KOPT-K1 (cell line): ENCODE measurements around the gene PRKG1.
"Not testable (repeated sequence)": the region's sequence is repeated elsewhere in the genome, so short reads cannot be mapped to it uniquely, and the experiment has no call there.

ENCODE experiments used
- H3K27ac ChIP-seq: fragments of 200-600 bp; sonication (generic); 2 replicates; pipeline ENCODE4 v1.5.1; 2016; ENCODE audit warnings: antibody characterized with exemption, mild to moderate bottlenecking, low read depth, low read length; ENCODE audit not compliant: poor library complexity, severe bottlenecking
- H3K36me3 ChIP-seq: fragments of 200-600 bp; sonication (generic); 2 replicates; pipeline ENCODE4 v1.5.1; 2017; ENCODE audit warnings: antibody characterized with exemption, mild to moderate bottlenecking, low read length, moderate library complexity; ENCODE audit not compliant: insufficient read depth
- H3K9me3 ChIP-seq: fragments of 200-600 bp; sonication (generic); 2 replicates; pipeline ENCODE4 v1.5.1; 2017; ENCODE audit warnings: antibody characterized with exemption, low read length, mild to moderate bottlenecking; ENCODE audit not compliant: insufficient read depth, poor library complexity, severe bottlenecking

Gene PRKG1

DNA sequence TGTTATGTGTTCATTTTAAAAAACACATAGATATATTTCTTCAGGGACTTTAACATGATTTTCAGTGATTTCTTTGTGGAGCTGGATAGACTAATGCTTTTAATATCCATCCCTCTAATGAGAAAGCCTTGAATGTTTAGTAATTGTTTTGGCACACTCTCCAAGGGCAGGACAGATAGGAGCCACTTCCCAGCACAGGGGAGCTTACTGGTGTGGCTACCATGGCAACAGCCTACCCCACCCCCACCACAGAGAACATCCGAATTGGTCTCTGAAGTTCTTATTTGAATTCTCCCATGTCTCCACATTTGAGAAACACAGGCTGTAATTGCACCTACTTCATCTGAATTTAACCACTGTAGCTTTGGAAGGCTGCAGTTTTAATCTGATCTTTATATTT is 87.7 kb downstream of the PRKG1 start:
- Histone ChIP-seq H3K36me3 (no peaks in the 10 kb centered on the region), H3K9me3 (no peaks in the 10 kb centered on the region), H3K27ac (no peak overlapping the region)

DNA sequence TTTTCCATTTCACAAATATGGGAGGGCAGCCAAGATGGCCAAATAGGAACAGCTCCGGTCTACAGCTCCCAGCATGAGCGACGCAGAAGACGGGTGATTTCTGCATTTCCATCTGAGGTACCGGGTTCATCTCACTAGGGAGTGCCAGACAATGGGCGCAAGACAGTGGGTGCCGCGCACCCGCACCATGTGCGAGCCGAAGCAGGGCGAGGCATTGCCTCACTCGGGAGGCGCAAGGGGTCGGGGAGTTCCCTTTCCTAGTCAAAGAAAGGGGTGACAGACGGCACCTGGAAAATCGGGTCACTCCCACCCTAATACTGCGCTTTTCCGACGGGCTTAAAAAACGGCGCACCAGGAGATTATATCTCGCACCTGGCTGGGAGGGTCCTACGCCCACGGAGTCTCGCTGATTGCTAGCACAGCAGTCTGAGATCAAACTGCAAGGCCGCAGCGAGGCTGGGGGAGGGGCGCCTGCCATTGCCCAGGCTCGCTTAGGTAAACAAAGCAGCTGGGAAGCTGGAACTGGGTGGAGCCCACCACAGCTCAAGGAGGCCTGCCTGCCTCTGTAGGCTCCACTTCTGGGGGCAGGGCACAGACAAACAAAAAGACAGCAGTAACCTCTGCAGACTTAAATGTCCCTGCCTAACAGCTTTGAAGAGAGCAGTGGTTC is 89.2 kb downstream of the PRKG1 start:
- H3K9me3 ChIP-seq, H3K36me3 ChIP-seq, H3K27ac ChIP-seq: not testable (repeated sequence)

DNA sequence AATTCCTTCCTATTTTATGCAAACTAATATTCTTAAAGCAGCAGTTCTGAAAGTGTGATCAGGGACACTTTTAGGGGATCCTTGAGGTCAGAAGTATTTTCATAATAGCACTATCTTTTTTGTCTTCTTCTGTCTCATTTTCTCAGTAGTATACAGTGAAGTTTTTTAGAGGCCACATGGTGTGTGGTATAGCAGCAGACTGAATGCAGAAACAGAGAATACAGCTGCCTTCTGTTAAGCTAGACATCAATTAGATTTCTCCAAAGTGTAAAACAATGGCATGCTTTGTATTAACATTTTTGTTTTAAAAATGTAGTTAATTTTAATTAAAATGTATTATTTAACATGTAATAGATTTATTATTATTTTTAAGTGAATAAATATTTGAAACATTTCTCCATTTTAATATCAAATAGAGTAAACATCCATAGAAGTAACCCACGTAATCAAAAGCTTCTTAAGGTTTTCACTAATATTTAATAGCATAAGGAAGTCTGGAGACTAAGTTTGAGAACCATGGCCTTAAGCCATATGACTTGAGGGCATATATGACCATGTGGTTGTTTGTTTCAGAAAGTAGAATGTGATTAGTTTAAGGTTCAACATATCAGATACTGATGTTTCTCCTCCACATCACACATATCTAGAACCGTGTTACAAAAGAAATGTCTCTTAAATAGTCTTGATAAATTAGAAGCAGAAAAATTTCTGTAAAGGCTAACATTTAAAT is 94.0 kb downstream of the PRKG1 start:
- Histone ChIP-seq H3K27ac (no peak overlapping the region), H3K9me3 (no peaks in the 10 kb centered on the region), H3K36me3 (no peaks in the 10 kb centered on the region)

DNA sequence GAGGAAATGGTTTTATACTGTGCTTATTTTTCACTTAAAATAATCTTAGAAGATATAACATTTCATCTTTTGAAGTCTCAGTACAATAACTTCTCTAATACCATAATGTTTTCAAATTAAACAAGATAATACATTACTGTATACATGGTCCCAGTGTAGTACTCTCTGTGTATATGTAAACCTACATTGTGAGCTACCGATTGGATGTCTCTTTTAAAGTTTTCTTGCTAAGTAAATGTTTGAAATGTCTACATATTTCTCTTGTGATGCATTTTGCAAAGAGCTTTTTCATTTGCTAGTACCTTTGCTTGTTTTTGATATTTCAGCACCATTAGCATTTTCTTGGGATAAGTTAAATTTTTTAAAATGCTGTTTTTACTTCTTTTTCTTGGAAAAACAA is 94.8 kb downstream of the PRKG1 start:
- no peak overlapping the region for H3K27ac ChIP-seq
- H3K9me3 ChIP-seq: no peaks in the 10 kb centered on the region
- no peaks in the 10 kb centered on the region for H3K36me3 ChIP-seq

DNA sequence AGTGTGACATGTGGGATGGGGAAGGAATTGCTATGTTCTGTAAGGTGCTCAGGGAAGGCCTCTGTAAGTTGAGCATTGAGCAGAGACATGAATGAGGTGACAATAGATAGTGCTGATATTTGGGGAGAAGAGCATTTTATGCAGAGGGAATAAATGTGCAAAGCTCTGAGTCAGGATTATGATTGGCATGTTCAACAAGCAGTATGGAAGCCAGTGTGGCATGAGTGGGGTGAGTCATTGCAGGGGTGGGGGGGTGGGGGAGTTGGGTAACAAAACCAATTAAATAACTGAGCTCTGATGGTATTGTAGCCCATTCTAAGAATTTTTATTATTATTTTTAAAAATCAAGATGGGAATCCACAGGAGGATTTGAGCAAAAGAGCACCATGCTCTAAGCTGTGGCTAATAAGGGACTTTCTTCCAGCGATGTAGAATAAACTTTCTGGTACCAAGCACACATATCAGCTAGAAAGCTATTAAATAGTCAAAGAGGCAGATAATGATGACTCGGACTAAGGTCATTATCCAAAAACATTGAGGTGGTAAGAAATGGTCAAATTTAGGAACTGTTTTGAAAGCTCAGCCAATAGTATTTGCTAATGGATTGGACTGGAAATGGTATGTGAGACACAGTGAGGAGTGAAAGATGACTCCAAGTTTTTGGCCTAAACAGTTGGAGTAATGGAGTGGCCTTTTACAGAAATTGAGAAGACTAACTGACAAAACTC is 96.4 kb downstream of the PRKG1 start:
- Histone ChIP-seq H3K36me3 (no peaks in the 10 kb centered on the region), H3K27ac (no peak overlapping the region), H3K9me3 (no peaks in the 10 kb centered on the region)

DNA sequence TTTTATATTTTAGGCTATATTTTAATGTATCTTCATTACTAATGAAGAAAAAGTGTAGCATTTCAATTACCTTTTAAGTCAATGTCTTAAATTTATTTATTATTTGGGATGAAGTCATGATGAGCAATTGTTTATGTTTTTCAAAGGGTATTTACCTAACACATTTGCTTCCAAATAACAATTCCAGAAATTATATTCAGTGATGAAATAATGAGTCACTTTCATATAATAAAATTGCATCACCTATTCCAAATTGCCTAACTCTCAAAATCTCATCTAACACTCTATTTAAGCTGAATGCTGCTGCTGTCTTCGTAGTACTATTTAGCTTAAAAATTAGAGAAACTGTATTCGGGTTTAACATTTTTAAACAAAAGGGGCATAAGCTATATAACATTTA is 97.7 kb downstream of the PRKG1 start:
- Histone ChIP-seq H3K36me3 (no peaks in the 10 kb centered on the region), H3K27ac (no peak overlapping the region), H3K9me3 (no peaks in the 10 kb centered on the region)

DNA sequence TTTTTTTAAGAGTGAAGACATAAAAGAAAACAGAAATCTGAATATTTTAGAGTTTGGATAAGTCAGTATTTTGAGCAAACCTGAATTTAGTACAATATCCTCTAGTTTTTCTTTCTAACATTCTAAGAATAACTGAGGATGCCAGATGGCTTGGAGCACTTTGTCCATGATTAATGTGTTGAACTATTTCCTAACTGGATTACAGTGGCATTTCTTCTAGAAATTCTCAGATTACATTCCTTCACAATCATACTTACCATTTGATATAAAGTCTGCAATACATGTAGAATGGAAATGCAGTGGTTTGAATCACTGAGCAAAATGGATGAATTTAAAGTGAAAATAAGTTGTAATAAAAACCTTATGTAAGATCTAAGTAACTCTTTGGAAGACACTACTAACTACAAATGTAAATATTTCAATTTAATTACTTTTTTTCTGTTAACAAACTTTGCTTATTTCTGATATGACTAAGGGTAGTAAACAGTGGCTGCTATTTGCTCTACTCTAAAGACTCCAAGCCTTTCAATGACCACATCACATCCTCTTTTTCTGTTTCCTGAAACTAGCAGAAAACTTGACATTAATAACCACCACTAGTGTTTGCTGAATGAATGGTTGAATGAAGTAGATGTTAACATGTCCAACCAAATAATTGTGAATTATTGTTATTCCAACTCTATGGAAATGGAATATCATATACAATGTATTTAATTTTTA is 102.8 kb downstream of the PRKG1 start:
- H3K36me3 ChIP-seq: no peaks in the 10 kb centered on the region
- no peaks in the 10 kb centered on the region for H3K9me3 ChIP-seq
- no peak overlapping the region for H3K27ac ChIP-seq

DNA sequence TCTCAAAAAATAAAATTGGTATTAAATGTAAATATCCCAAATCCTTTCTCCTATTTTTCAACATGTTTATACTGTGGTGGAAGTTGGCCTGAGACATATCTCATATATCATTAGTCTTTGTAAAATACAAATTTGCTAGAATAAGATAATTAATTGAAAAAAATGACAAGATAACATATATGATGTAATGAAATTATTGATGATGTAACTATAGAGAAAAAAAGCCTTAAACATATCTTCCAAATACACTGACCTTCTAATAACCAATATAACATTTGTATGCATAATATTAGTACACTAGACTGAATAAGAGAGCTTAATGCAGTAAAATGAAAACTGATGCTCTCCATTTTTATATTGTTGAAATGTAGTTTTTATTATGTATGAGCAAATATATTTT is 104.3 kb downstream of the PRKG1 start:
- Histone ChIP-seq H3K36me3 (no peaks in the 10 kb centered on the region), H3K27ac (no peak overlapping the region), H3K9me3 (no peaks in the 10 kb centered on the region)

DNA sequence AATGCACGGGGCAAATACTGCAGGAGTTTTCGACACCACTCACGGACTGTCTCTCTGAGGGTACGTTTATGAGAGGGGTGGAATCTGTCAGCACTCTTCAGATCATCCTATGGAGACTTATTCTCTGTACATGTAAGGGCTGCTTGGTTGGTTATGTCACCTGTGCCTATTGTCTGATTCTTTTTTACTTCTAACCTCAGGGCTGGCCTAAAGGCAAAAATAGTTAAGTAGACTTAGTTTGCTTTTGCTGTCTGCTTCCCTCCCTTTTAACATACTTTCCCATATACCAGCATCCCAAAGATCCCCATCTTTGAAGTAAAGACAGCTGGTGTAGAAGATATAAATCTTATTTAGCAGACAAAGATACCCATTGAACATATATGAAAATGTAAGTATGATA is 105.9 kb downstream of the PRKG1 start:
- Histone ChIP-seq H3K9me3 (no peaks in the 10 kb centered on the region), H3K27ac (no peak overlapping the region), H3K36me3 (no peaks in the 10 kb centered on the region)

DNA sequence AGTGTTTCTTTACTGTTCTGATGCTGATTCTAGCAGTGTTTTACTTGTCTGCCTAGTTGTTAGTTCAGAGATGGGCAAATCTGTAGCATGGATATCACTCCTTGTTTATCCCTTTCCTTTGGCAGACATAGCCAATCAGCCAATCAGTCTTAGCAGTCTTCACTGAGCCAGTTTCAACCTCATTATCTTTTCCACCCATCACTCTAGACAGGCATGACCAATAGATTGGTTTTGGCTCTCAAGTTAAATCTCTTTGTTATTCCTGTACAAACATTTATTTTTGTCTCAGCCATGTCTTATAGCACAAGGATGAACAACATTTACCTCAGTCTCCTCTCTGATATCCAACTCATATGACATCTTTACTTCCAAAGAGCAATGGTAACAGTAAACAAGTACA is 109.5 kb downstream of the PRKG1 start:
- Histone ChIP-seq H3K27ac (no peak overlapping the region), H3K36me3 (no peaks in the 10 kb centered on the region), H3K9me3 (no peaks in the 10 kb centered on the region)

DNA sequence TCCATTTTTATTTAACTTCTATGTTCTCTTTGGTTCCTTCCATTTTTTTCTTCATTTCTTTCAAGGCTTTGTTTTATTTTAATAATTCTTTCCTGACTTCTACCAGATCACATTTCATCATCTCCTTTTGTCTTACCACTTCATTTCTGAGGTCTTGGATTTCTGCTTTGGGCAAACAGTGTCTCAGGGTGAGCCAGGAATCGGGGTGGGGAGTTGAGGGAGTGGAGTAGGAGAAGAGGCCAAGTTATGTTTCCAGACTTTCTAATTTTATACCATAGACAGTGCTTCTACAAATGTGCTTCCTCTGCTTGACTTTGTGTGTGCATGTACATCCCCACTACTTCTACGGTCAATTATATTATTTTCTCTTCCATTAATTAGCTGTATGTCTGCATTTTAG is 112.1 kb downstream of the PRKG1 start:
- Histone ChIP-seq H3K9me3 (no peaks in the 10 kb centered on the region), H3K36me3 (no peaks in the 10 kb centered on the region), H3K27ac (no peak overlapping the region)

DNA sequence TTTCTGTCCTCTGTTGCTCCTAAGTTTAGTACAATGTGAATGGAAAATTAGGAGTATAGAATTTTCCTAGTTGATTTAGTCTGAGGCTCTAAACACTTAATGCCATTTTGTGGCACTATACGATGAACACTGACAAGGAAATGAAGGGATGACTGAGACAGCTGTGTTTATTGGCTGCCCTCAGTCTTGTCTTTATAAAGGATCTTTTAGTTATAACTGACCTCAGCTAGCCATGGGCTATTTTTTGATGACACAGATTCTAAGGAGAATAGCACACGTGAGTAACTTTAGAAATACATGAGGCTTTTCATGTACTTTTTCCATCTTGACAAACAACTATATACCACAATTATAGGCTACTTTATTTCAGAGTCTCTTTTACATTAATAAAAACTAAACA is 113.7 kb downstream of the PRKG1 start:
- H3K27ac ChIP-seq: no peak overlapping the region

DNA sequence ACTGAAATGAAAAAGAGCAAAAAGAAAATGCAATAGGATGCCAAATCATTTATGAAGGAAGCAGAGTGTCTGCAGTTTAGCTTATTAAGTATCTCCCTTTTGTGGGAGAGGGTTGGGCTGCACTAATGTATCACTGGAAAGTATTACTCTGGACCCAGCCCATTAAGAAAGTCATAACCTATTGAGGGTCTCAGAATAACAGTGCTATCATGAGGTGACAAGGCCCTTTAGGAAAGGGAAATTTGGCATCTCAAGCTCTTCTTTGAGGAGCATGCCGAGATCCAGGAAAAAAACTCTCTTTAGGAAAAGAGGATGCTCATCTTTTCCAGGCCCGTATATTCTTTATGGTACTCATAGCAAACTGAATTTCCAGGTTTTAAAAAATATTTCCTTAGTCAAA is 114.6 kb downstream of the PRKG1 start:
- no peaks in the 10 kb centered on the region for H3K36me3 ChIP-seq
- H3K9me3 ChIP-seq: no peaks in the 10 kb centered on the region
- no peak overlapping the region for H3K27ac ChIP-seq

More for the DNA sequence above, 113.7 kb downstream of the PRKG1 start:
- no peaks in the 10 kb centered on the region for H3K9me3 ChIP-seq
- no peaks in the 10 kb centered on the region for H3K36me3 ChIP-seq

DNA sequence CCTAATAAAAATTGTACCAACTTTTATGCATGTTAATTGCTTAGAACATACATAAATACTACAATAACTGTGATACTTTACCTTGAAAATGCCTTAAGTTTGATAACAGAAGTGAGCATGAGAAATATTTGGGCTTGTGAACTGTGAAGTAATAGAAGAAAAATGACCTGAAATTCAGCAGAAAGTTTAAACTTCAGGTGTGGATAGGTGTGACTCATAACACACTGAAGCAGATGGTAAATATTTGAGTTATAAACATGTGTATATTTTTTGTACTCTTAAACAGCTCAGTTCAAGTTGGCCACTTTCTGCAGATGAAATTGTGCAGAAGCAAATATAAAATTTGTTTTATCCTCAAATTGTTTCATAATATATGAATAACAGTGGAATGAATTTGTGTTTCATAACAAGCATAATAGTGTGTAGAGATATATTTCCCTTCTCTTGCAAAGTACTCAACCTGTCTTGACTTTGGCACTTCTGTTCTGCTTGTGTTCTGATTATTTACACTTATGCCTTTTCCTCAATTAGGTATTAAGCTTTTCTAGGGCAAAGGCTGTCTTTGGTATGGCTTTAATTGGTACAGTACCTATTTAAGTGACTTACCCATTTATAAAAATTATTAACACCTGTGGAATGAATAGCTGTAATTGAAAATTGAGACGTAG is 122.4 kb downstream of the PRKG1 start:
- Histone ChIP-seq H3K36me3 (no peaks in the 10 kb centered on the region), H3K9me3 (no peaks in the 10 kb centered on the region), H3K27ac (no peak overlapping the region)

DNA sequence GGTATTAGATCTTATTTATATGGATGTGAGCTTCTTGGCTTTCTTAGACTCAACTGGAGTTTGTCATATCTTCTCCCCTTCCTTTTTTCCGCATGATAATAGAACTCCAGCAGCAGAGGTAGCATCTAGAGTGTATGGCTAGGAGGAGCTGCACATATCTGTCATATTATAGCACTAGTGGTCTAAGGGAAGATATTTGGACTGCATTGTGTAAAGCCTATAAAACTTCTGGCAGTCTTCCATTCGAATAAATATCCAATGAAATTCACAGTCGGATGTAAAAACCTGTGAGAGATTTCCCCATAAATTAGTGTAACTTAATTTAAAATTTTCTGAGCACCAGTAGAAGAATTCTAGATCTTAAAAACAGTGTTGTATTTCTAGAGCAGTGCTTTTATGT is 123.9 kb downstream of the PRKG1 start:
- H3K9me3 ChIP-seq: no peaks in the 10 kb centered on the region
- no peaks in the 10 kb centered on the region for H3K36me3 ChIP-seq
- no peak overlapping the region for H3K27ac ChIP-seq
